OCI-LY3 (cell line): ENCODE measurements around the gene KDM4B.

ENCODE experiments used
- H2AFZ ChIP-seq: fragments of 200-600, 300-600 bp; shearing (Covaris generic); 2 replicates; pipeline ENCODE4 v1.6.0; 2014; ENCODE audit warnings: antibody characterized with exemption, low read depth, low read length
- H3K27ac ChIP-seq: fragments of 200-600, 300-600 bp; sonication (generic); 2 replicates; pipeline ENCODE4 v1.5.1; 2014; ENCODE audit warnings: mild to moderate bottlenecking, low read length, moderate library complexity, mixed read lengths
- H3K27me3 ChIP-seq: fragments of 200-600, 300-600 bp; sonication (generic); 2 replicates; pipeline ENCODE4 v1.6.1; 2014; ENCODE audit warnings: low read depth, low read length, mixed read lengths
- H3K36me3 ChIP-seq: fragments of 200-600, 300-600 bp; sonication (generic); replicated peaks from 2 replicates; pipeline ENCODE3; 2014; ENCODE audit warnings: low read depth, low read length, mixed read lengths
- H3K4me1 ChIP-seq: fragments of 300-600, 200-600 bp; sonication (generic); 2 replicates; pipeline ENCODE4 v1.6.1; 2014; ENCODE audit warnings: low read length, mixed read lengths
- H3K4me2 ChIP-seq: fragments of 200-600, 300-600 bp; sonication (generic); 2 replicates; pipeline ENCODE4 v1.6.1; 2014; ENCODE audit warnings: low read length, mixed read lengths
- H3K4me3 ChIP-seq: fragments of 300-600, 200-600 bp; sonication (generic); 2 replicates; pipeline ENCODE4 v1.5.1; 2014; ENCODE audit warnings: antibody characterized with exemption, mild to moderate bottlenecking, low read length, moderate library complexity
- H3K79me2 ChIP-seq: fragments of 300-600, 200-600 bp; shearing (Covaris generic); 2 replicates; pipeline ENCODE4 v1.6.1; 2014; ENCODE audit warnings: mild to moderate bottlenecking, low read length, mixed read lengths
- H3K9ac ChIP-seq: fragments of 300-600, 200-600 bp; shearing (Covaris generic); 2 replicates; pipeline ENCODE4 v1.6.0; 2014; ENCODE audit warnings: mild to moderate bottlenecking, low read length, moderate library complexity
- H3K9me3 ChIP-seq: fragments of 200-600, 300-600 bp; shearing (Covaris generic); 2 replicates; pipeline ENCODE4 v1.6.1; 2014; ENCODE audit warnings: low read length, mixed read lengths; ENCODE audit not compliant: insufficient read depth
- H4K20me1 ChIP-seq: fragments of 200-600, 300-600 bp; sonication (generic); 2 replicates; pipeline ENCODE4 v1.6.1; 2016; ENCODE audit warnings: low read length, mixed read lengths; ENCODE audit not compliant: insufficient read depth
- CTCF ChIP-seq: fragments of 200-600, 300-600 bp; sonication (generic); IDR thresholded peaks from 2 replicates; pipeline ENCODE4 v1.5.1; 2014; ENCODE audit warnings: antibody characterized with exemption, low read length, low read depth
- EZH2phosphoT487 ChIP-seq: fragments of 200-600 bp; shearing (Covaris generic); IDR thresholded peaks from 2 replicates; pipeline ENCODE4 v1.6.1; 2018; ENCODE audit warnings: antibody characterized with exemption, mixed run types, low read depth

Gene KDM4B

GRCh38 chr19:5133986-5134595 is 165.2 kb downstream of the KDM4B start:
- H2AFZ ChIP-seq, result no peak overlapping the region
- no peaks in the 10 kb centered on the region for H3K9me3 ChIP-seq
- H3K27ac ChIP-seq, result no peak overlapping the region
- no peak overlapping the region for H3K9ac ChIP-seq
- no peak overlapping the region for H3K4me3 ChIP-seq
- H3K36me3 ChIP-seq, result peaks cover 34% of the 10 kb centered on the region
- no peaks in the 10 kb centered on the region for H3K27me3 ChIP-seq
- no peak overlapping the region for H3K4me2 ChIP-seq
- TF ChIP-seq EZH2phosphoT487 (no peak), CTCF (no peak)
- peaks cover 22% of the 10 kb centered on the region for H3K4me1 ChIP-seq
- no peaks in the 10 kb centered on the region; the same call in 1 of the 2 replicates for H4K20me1 ChIP-seq
- H3K79me2 ChIP-seq, result no peaks in the 10 kb centered on the region

DNA sequence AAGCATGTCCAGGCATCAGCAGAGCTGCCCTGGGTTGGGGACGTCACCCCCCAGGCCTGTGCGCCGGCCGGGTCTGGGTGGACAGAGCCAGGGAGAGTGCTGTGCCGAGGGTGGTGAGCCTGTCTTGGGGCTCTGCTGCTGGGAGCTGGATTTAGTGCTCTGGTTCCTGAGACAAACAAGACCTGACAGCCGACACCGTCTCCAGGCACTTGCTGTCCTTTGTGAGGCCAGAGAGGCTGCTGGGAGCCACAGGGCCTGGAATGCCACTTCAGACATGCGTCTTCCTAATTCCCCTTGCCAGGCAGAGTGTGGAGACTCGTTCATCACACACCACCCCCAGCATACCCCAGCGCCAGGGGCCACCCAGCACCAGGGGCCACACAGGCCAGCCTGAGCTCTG is 165.8 kb downstream of the KDM4B start:
- no peak overlapping the region for H3K27ac ChIP-seq
- no peak overlapping the region for H2AFZ ChIP-seq
- H4K20me1 ChIP-seq, result no peaks in the 10 kb centered on the region; the same call in 1 of the 2 replicates
- H3K4me2 ChIP-seq, result no peak overlapping the region
- peaks cover 19% of the 10 kb centered on the region for H3K4me1 ChIP-seq
- peaks cover 39% of the 10 kb centered on the region for H3K36me3 ChIP-seq
- H3K9ac ChIP-seq, result no peak overlapping the region
- H3K4me3 ChIP-seq, result no peak overlapping the region
- TF ChIP-seq CTCF (no peak), EZH2phosphoT487 (no peak)
- no peaks in the 10 kb centered on the region for H3K27me3 ChIP-seq
- no peaks in the 10 kb centered on the region for H3K9me3 ChIP-seq
- H3K79me2 ChIP-seq, result no peaks in the 10 kb centered on the region

DNA sequence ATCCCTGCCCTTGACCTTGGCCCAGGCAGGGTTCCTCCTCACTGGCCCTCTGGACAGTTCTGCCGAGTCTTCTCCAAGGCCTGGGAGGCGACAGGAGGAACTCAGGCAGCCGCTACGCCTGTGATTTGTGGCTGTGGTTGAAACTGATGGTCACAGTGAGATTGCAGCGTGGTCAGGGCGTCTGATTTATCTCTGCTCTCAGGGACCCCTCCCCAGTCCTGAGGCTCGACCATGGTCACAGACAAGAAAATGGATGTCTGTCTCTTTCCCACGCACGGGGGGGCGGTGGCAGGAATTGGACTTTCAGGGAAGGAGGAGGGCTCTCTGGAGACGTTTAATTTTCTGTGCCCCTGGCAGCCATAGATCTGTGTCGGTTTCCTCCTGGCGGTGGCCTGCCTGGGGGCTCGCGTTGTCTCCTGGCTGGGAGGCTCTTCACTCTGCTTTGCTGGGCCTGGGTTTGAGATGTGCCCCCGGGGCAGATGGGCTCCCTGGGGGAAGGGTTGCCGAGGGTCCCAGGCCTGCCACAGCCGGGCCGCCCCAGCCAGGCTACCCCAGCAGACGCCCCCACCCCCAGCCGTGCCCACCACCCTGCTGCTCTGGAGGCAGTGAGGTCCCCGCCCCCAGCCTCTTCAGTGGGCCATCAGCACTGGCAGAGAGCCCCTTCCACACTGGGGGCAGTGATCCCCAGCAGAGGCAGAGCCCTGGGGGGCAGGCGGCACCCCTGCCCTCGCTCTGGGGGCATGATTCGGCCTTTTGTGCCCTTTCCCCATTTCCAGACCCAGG is 167.4 kb downstream of the KDM4B start:
- no peaks in the 10 kb centered on the region for H3K79me2 ChIP-seq
- no peaks in the 10 kb centered on the region; the same call in none of the 2 replicates for H4K20me1 ChIP-seq
- H3K4me3 ChIP-seq, result no peak overlapping the region
- TF ChIP-seq CTCF, result no peak
- no peak for TF ChIP-seq EZH2phosphoT487
- H3K9ac ChIP-seq, result no peak overlapping the region
- no peaks in the 10 kb centered on the region for H3K9me3 ChIP-seq
- no peaks in the 10 kb centered on the region for H3K27me3 ChIP-seq
- H3K4me1 ChIP-seq, result peaks cover 3% of the 10 kb centered on the region
- no peak overlapping the region for H3K27ac ChIP-seq
- peaks cover 45% of the 10 kb centered on the region for H3K36me3 ChIP-seq
- H2AFZ ChIP-seq, result no peak overlapping the region
- H3K4me2 ChIP-seq, result no peak overlapping the region

- Histone ChIP-seq H3K27me3 (no peaks in the 10 kb centered on the region), H3K4me2 (no peak overlapping the region), H3K9ac (no peak overlapping the region), H3K36me3 (peaks cover 48% of the 10 kb centered on the region), H4K20me1 (no peaks in the 10 kb centered on the region; the same call in none of the 2 replicates), H3K27ac (no peak overlapping the region), H3K4me1 (no peaks in the 10 kb centered on the region), H3K4me3 (no peak overlapping the region), H3K79me2 (no peaks in the 10 kb centered on the region), H3K9me3 (no peaks in the 10 kb centered on the region), H2AFZ (no peak overlapping the region)
- TF ChIP-seq CTCF (no peak), EZH2phosphoT487 (no peak)
Measured at GRCh38 chr19:5137114-5137513, 168.2 kb downstream of the KDM4B start.
